GM18505 (cell line): Measurements from ENCODE around the gene RNASE7.

Experiments used
- ATAC-seq: cut with Tn5 transposase; IDR thresholded peaks from one replicate; pipeline ENCODE4 v1.9.1; 2021; ENCODE audit not compliant: unreplicated experiment
- POLR2A ChIP-seq: IDR thresholded peaks from 4 replicates; pipeline ENCODE4 v1.6.1; 2011; ENCODE audit warnings: borderline replicate concordance; ENCODE audit not compliant: insufficient read depth, insufficient read length; ENCODE audit errors: extremely low read depth

The RNASE7 gene

GRCh38 chr14:21016413-21017190 lies 25.6 kb upstream of the RNASE7 start:
- no peak for TF ChIP-seq POLR2A
- ATAC-seq: no peak

GRCh38 chr14:21017528-21018245 lies 24.5 kb upstream of the RNASE7 start:
- ATAC-seq: no peak
- no peak for TF ChIP-seq POLR2A

GRCh38 chr14:21018286-21018685 lies 23.9 kb upstream of the RNASE7 start:
- no peak for TF ChIP-seq POLR2A
- ATAC-seq: no peak

GRCh38 chr14:21018781-21019180 lies 23.4 kb upstream of the RNASE7 start:
- TF ChIP-seq POLR2A: no peak
- ATAC-seq: no peak

GRCh38 chr14:21019366-21019765 lies 22.8 kb upstream of the RNASE7 start:
- no peak for TF ChIP-seq POLR2A
- no peak for ATAC-seq

GRCh38 chr14:21020977-21021545 lies 21.1 kb upstream of the RNASE7 start:
- ATAC-seq: no peak
- no peak for TF ChIP-seq POLR2A

- TF ChIP-seq POLR2A: no peak
- ATAC-seq: no peak
Observed at GRCh38 chr14:21022686-21023085, 19.5 kb upstream of the RNASE7 start.

- ATAC-seq: no peak
- TF ChIP-seq POLR2A: no peak
Observed at GRCh38 chr14:21023174-21023573, 19.0 kb upstream of the RNASE7 start.

GRCh38 chr14:21023817-21024584 lies 18.2 kb upstream of the RNASE7 start:
- no peak for ATAC-seq
- TF ChIP-seq POLR2A: no peak

GRCh38 chr14:21024585-21025370 lies 17.4 kb upstream of the RNASE7 start, which contains the start of gene NDRG2:
Gene NDRG2, minus strand, starts transcription at chr14:21025061. Its CDS starts 1,746 bp downstream, at chr14:21023315.
- no peak for ATAC-seq
- no peak for TF ChIP-seq POLR2A

- no peak for ATAC-seq
Observed at GRCh38 chr14:21025371-21026273, 16.5 kb upstream of the RNASE7 start.

More at GRCh38 chr14:21025371-21026273, 16.5 kb upstream of the RNASE7 start:
- no peak for TF ChIP-seq POLR2A
